ENCODE measurements around the gene PRCP. TPM values are rescaled to one million over a fixed set of nuclear protein-coding genes. Genes with fewer than 3 reads are reported as not detected.
A peak's percentile ranks its signal among the peaks of the same experiment; 100 is the strongest.

Gene PRCP
- total and polyA plus RNA-seq, 8 donors: 7.9 to 37.8 (median 21.2) TPM

DNA sequence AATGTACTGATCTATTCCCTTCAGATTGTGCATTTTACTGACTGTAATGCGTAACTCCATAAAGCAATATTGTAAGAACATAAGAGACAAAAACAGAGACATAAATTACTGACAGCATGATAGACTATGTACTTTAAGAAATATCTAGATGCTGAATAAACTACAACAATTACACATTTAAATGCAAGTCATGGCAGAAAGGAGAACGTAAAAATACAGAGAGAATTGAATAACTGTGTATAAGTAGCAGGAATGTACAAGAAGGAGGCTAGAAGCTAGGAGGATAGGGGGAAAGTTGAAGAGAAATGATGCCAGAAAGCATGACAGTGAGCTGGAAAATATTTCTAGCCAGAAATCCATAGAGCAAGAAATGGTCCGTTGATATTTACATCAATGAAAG, 92.6 kb downstream of the PRCP start:
- Histone ChIP-seq H3K27ac (no peak overlapping the region), H3K9me3 (no peaks in the 10 kb centered on the region), H3K27me3 (peaks cover 0 to 5% (median 0%) of the 10 kb centered on the region in 4 donors), H3K4me1 (no peaks in the 10 kb centered on the region), H3K4me3 (no peak overlapping the region), H3K36me3 (no peaks in the 10 kb centered on the region)
- 74 to 80% methylated on average over 3 of the region's 3 CpGs for WGBS, 2 donors
- no peak for TF ChIP-seq CTCF (IDR thresholded peaks at IDR 0.05)
- FAIRE-seq (no peak), ATAC-seq (no peak), DNase-seq (no peak)
- intact Hi-C loops (cut with DNase I): no loop called here

DNA sequence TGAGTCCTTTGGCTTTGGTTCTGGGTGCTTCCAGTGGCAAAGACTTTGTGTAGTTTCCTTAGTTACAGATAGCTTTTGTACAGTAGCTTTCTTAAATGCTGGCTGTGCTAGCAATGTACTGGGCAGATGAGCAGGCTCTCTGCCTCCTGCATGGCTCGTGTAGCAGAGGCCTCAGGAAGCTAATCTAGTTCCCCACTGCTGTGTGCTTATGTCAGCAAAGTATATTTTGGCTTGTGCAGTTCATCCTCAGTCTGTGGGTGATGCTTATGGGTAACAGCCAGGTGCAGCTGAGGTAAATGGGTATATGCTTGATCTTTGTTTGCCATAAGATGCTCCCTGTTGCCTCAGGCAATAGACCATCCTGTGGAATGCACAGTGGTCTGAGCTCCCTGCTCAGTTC, 97.5 kb downstream of the PRCP start:
- DNase-seq (no peak), ATAC-seq (no peak), FAIRE-seq (no peak)
- H3K36me3 ChIP-seq: no peaks in the 10 kb centered on the region
- no peak overlapping the region for H3K4me3 ChIP-seq
- peaks cover 0 to 5% (median 0%) of the 10 kb centered on the region in 4 donors for H3K27me3 ChIP-seq
- no peaks in the 10 kb centered on the region for H3K9me3 ChIP-seq
- intact Hi-C loops (cut with DNase I): no loop called here
- no peak for TF ChIP-seq CTCF (IDR thresholded peaks at IDR 0.05)
- no peaks in the 10 kb centered on the region for H3K4me1 ChIP-seq
- H3K27ac ChIP-seq: no peak overlapping the region
- 56 to 83% methylated on average over 1 of the region's 1 CpG for WGBS, 2 donors

DNA sequence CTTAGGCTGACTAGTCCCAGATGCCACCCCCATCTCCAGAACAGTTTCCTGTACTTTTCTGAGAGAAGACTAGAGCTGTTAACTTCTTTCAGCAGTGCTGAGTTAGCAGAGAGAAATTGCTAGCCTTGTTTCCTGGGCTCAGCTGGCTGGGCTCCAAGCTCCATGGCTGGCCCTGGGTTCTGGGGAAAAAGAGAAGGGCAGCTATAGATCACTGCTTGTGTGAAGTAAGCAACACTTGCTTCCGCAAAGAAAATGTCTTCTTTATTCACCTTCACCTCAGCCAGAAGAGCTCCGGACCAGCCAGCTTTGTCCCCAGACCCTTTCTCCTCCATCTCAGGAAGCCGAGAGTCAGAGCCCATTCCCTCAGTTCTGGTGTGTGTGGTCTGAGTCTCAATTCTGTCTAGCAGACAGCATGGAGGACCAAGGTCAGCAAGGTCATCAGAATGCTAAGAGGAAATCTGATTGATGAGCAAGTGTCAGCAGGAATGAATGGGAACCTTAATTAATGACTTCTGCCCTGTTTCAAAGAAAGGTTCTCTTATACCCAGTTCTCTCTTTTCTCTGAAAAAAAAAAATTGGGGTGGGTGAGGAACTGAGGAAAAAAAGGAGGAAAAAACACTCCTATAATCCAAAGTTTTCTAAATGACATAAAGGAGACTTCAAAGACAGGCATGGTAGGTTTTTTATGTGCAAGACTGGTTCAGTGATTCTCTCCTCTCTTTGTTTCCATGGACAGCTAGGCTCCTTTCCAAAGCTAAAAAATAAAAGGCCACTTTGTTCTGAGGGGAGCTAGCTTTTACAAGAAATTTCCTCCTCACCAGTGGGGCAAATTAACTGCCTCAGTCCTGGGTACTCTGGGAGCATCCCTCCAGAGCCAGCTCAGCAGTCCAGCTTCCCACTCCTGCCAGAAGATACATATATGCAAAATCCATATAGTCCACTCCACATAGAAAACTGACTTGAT, 103.0 kb downstream of the PRCP start:
- H3K27ac ChIP-seq: no peak overlapping the region
- H3K4me3 ChIP-seq: no peak overlapping the region
- no peaks in the 10 kb centered on the region for H3K27me3 ChIP-seq
- H3K36me3 ChIP-seq: no peaks in the 10 kb centered on the region
- no peaks in the 10 kb centered on the region for H3K4me1 ChIP-seq
- DNase-seq (no peak), ATAC-seq (peak in 2 of 4 donors; percentile 36 to 66), FAIRE-seq (no peak)
- H3K9me3 ChIP-seq: no peaks in the 10 kb centered on the region
- no peak for TF ChIP-seq CTCF (IDR thresholded peaks at IDR 0.05)
- intact Hi-C loops (cut with DNase I): no loop called here
- WGBS, 2 donors: 37 to 50% methylated on average over 3 of the region's 3 CpGs

- H3K4me3 ChIP-seq: no peak overlapping the region
- WGBS, 2 donors: 73% methylated on average over 3 of the region's 3 CpGs
- intact Hi-C loops (cut with DNase I): no loop called here
- DNase-seq: no peak
- no peak for ATAC-seq
- H3K27ac ChIP-seq: no peak overlapping the region
- H3K4me1 ChIP-seq: no peaks in the 10 kb centered on the region
- FAIRE-seq: no peak
- no peak for TF ChIP-seq CTCF (IDR thresholded peaks at IDR 0.05)
- H3K27me3 ChIP-seq: no peaks in the 10 kb centered on the region
- no peaks in the 10 kb centered on the region for H3K36me3 ChIP-seq
- no peaks in the 10 kb centered on the region for H3K9me3 ChIP-seq
Measured at GRCh38 chr11:82794490-82794889, 105.7 kb downstream of the PRCP start.

Measured in pancreas (tissue), 10 donors.